Lung (tissue), 12 donors: ENCODE results near the gene FHOD3. TPM values are rescaled to one million over a fixed set of nuclear protein-coding genes. Genes with fewer than 3 reads are reported as not detected.

Experiments
- ATAC-seq: fragments of 200-7000 bp; cut with Tn5 transposase; one replicate; pipeline ENCODE4 v1.9.1; 2020; ENCODE audit warnings: moderate number of reproducible peaks; ENCODE audit not compliant: insufficient read depth, low FRiP score
- DNase-seq, 3 donors: peaks; one replicate each; pipeline ENCODE4 v3.0.0-alpha.2; 2013 to 2017
- H3K27ac ChIP-seq, 2 donors: one replicate each; pipeline ENCODE4 v1.5.1; 2013; ENCODE audit warnings: mild to moderate bottlenecking in 2 of 2, moderate library complexity in 2 of 2, control low read depth in 1 of 2, inconsistent platforms in 1 of 2, low read depth in 1 of 2, low read length in 1 of 2
- H3K27me3 ChIP-seq, 3 donors: one replicate each; pipeline ENCODE4 v1.5.1; 2013; ENCODE audit warnings: low read length in 2 of 3; ENCODE audit not compliant: control insufficient read depth in 3 of 3, insufficient read depth in 3 of 3
- H3K36me3 ChIP-seq, 4 donors: one replicate each; pipeline ENCODE4 v1.5.1; 2013; ENCODE audit warnings: low read length in 4 of 4, mild to moderate bottlenecking in 1 of 4, moderate library complexity in 1 of 4; ENCODE audit not compliant: control insufficient read depth in 4 of 4, insufficient read depth in 4 of 4
- H3K4me1 ChIP-seq, 5 donors: one replicate each; pipeline ENCODE4 v1.5.1; 2013; ENCODE audit warnings: low read length in 5 of 5, mild to moderate bottlenecking in 2 of 5, moderate library complexity in 1 of 5; ENCODE audit not compliant: control insufficient read depth in 5 of 5, insufficient read depth in 5 of 5
- H3K4me3 ChIP-seq: one replicate; pipeline ENCODE4 v1.5.1; 2013; ENCODE audit warnings: mild to moderate bottlenecking, control low read depth, moderate library complexity
- H3K9ac ChIP-seq, 2 donors: one replicate each; pipeline ENCODE4 v1.5.1; 2013; ENCODE audit warnings: low read length in 2 of 2, control low read depth in 1 of 2; ENCODE audit not compliant: insufficient read depth in 1 of 2
- H3K9me3 ChIP-seq, 4 donors: one replicate each; pipeline ENCODE4 v1.5.1; 2013; ENCODE audit warnings: low read length in 3 of 4, mild to moderate bottlenecking in 1 of 4, moderate library complexity in 1 of 4; ENCODE audit not compliant: control insufficient read depth in 4 of 4, insufficient read depth in 3 of 4
- CTCF ChIP-seq: IDR thresholded peaks from 2 replicates; pipeline ENCODE4 v1.5.1; 2012; ENCODE audit warnings: mild to moderate bottlenecking; ENCODE audit errors: control extremely low read depth, extremely low read depth
- WGBS, 2 donors: extraction: QIAGEN DNeasy Blood & Tissue Kit; methylation state at CpG; one replicate each; pipeline ENCODE4 v1.1.7; 2013; 5-methylcytosine and 5-hydroxymethylcytosine counted together
- polyA plus RNA-seq, 2 donors: library from polyadenylated mRNA; stranded (reverse); fragments of 200-250 nt; gene quantifications; one replicate each; pipeline ENCODE4 v1.2.1, GENCODE V29; 2013
- total RNA-seq, 2 donors: library from RNA; depleted of rRNA in 1 of 2; stranded (reverse); fragments of >200 nt in 1 of 2; gene quantifications; one replicate each; pipeline ENCODE4 v1.2.1, GENCODE V29; 2014 to 2021
- donor health status: control.
- donor health status: control.
- donor health status: Bipolar disorder and iron deficiency.
- donor health status: healthy.
- donor health status: DM: yes; HTN: yes; CAD: no.

FHOD3 gene
- total and polyA plus RNA-seq, 4 donors = 1.0 to 7.4 (median 2.9) TPM

- ATAC-seq = no peak
These were observed 42.3 kb upstream of the FHOD3 start for GRCh38 chr18:36255072-36255698.

GRCh38 chr18:36256094-36256493 lies 41.4 kb upstream of the FHOD3 start:
- H3K4me3 ChIP-seq = no peak overlapping the region
- DNase-seq (no peak), ATAC-seq (no peak)
- H3K9ac ChIP-seq = no peak overlapping the region
- no peak overlapping the region for H3K27ac ChIP-seq
- no peak for TF ChIP-seq CTCF
- WGBS, 2 donors = 93 to 94% methylated on average over 7 of the region's 7 CpGs
- H3K36me3 ChIP-seq = no peaks in the 10 kb centered on the region
- H3K9me3 ChIP-seq = peaks cover 0 to 3% (median 0%) of the 10 kb centered on the region in 4 donors
- peaks cover 0 to 3% (median 0%) of the 10 kb centered on the region in 3 donors for H3K27me3 ChIP-seq
- peaks cover 0 to 1% (median 0%) of the 10 kb centered on the region in 5 donors for H3K4me1 ChIP-seq

More at GRCh38 chr18:36255072-36255698, 42.3 kb upstream of the FHOD3 start:
- Histone ChIP-seq H3K9ac (no peak overlapping the region), H3K27ac (no peak overlapping the region), H3K36me3 (no peaks in the 10 kb centered on the region), H3K9me3 (no peaks in the 10 kb centered on the region), H3K4me3 (no peak overlapping the region), H3K4me1 (peaks cover 0 to 1% (median 0%) of the 10 kb centered on the region in 5 donors), H3K27me3 (no peaks in the 10 kb centered on the region)
- no peak for DNase-seq
- WGBS, 2 donors = 72 to 84% methylated on average over 10 of the region's 10 CpGs
- TF ChIP-seq CTCF = no peak

- WGBS, 2 donors = 93 to 96% methylated on average over 1 of the region's 1 CpG
- Histone ChIP-seq H3K9me3 (peaks cover 0 to 4% (median 0%) of the 10 kb centered on the region in 4 donors), H3K4me3 (no peak overlapping the region), H3K27me3 (peaks cover 0 to 3% (median 0%) of the 10 kb centered on the region in 3 donors), H3K27ac (no peak overlapping the region), H3K9ac (no peak overlapping the region), H3K36me3 (no peaks in the 10 kb centered on the region), H3K4me1 (peaks cover 0 to 10% (median 0%) of the 10 kb centered on the region in 5 donors)
- TF ChIP-seq CTCF = no peak
- DNase-seq (no peak), ATAC-seq (no peak)
These were observed 34.5 kb upstream of the FHOD3 start for GRCh38 chr18:36262971-36263370.
